ENCODE results near the gene FAM163A.

FAM163A gene

GRCh38 chr1:179750630-179751029, 7.5 kb downstream of the FAM163A start:
- no peak for DNase-seq (ENCODE audit: low read depth in 2 of 2, low spot score in 1 of 2)

GRCh38 chr1:179753061-179753460, 10.0 kb downstream of the FAM163A start:
- DNase-seq (ENCODE audit: low read depth in 2 of 2, low spot score in 1 of 2), result no peak

- no peak for DNase-seq (ENCODE audit: low read depth in 2 of 2, low spot score in 1 of 2)
Measured at GRCh38 chr1:179754041-179754624, 11.0 kb downstream of the FAM163A start.

GRCh38 chr1:179757933-179758332, 14.8 kb downstream of the FAM163A start:
- no peak for DNase-seq (ENCODE audit: low read depth in 2 of 2, low spot score in 1 of 2)

GRCh38 chr1:179760521-179760920, 17.4 kb downstream of the FAM163A start:
- DNase-seq (ENCODE audit: low read depth in 2 of 2, low spot score in 1 of 2), result no peak

- no peak for DNase-seq (ENCODE audit: low read depth in 2 of 2, low spot score in 1 of 2)
Measured at GRCh38 chr1:179761296-179761695, 18.2 kb downstream of the FAM163A start.

GRCh38 chr1:179761846-179762640, 19.0 kb downstream of the FAM163A start:
- no peak for DNase-seq (ENCODE audit: low read depth in 2 of 2, low spot score in 1 of 2)

GRCh38 chr1:179767177-179767581, 24.1 kb downstream of the FAM163A start:
- DNase-seq (ENCODE audit: low read depth in 2 of 2, low spot score in 1 of 2), result no peak

GRCh38 chr1:179767996-179768395, 24.9 kb downstream of the FAM163A start:
- no peak for DNase-seq (ENCODE audit: low read depth in 2 of 2, low spot score in 1 of 2)

GRCh38 chr1:179770887-179771502, 27.9 kb downstream of the FAM163A start:
- no peak for DNase-seq (ENCODE audit: low read depth in 2 of 2, low spot score in 1 of 2)

GRCh38 chr1:179773264-179773663, 30.2 kb downstream of the FAM163A start:
- no peak for DNase-seq (ENCODE audit: low read depth in 2 of 2, low spot score in 1 of 2)

- no peak for DNase-seq (ENCODE audit: low read depth in 2 of 2, low spot score in 1 of 2)
Measured at GRCh38 chr1:179774000-179774399, 30.9 kb downstream of the FAM163A start.

GRCh38 chr1:179774566-179774965, 31.5 kb downstream of the FAM163A start:
- DNase-seq (ENCODE audit: low read depth in 2 of 2, low spot score in 1 of 2), result no peak

GRCh38 chr1:179775009-179775408, 31.9 kb downstream of the FAM163A start:
- DNase-seq (ENCODE audit: low read depth in 2 of 2, low spot score in 1 of 2), result no peak

GRCh38 chr1:179776831-179777230, 33.7 kb downstream of the FAM163A start:
- DNase-seq (ENCODE audit: low read depth in 2 of 2, low spot score in 1 of 2), result no peak

- DNase-seq (ENCODE audit: low read depth in 2 of 2, low spot score in 1 of 2), result no peak
Measured at GRCh38 chr1:179777731-179778130, 34.6 kb downstream of the FAM163A start.

- no peak for DNase-seq (ENCODE audit: low read depth in 2 of 2, low spot score in 1 of 2)
Measured at GRCh38 chr1:179779645-179780272, 36.7 kb downstream of the FAM163A start.

- no peak for DNase-seq (ENCODE audit: low read depth in 2 of 2, low spot score in 1 of 2)
Measured at GRCh38 chr1:179781962-179782361, 38.9 kb downstream of the FAM163A start.

- DNase-seq (ENCODE audit: low read depth in 2 of 2, low spot score in 1 of 2), result no peak
Measured at GRCh38 chr1:179785031-179785431, 41.9 kb downstream of the FAM163A start.

- no peak for DNase-seq (ENCODE audit: low read depth in 2 of 2, low spot score in 1 of 2)
Measured at GRCh38 chr1:179785728-179786127, 42.6 kb downstream of the FAM163A start.

GRCh38 chr1:179786815-179787685, 44.0 kb downstream of the FAM163A start:
- no peak for DNase-seq (ENCODE audit: low read depth in 2 of 2, low spot score in 1 of 2)
